ENCODE measurements around the gene NSD2.
"Not testable (repeated sequence)": the region's sequence is repeated elsewhere in the genome, so short reads cannot be mapped to it uniquely, and the experiment has no call there.

The NSD2 gene

DNA sequence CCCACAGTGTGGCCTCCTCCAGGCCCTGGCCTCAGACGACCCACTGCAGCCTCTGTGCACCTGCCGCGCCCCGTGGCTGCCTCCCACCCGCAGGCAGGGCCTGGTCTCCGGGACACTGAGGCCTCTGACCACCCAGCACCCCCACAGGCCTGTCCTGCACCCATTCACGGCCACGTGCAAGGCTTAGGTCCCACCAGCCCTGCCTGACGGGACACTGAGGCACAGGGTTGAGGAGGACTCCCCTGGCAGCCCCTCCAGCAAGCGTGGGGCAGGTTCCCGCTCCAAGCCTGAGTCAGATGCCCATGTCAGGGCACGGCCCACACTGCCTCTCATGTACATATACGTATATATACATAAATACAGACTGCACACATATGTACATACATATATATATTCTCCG, 114.1 kb downstream of the NSD2 start:
- no peak for DNase-seq (ENCODE audit: low read depth, low spot score)

- no peak for DNase-seq (ENCODE audit: low read depth, low spot score)
Observed at GRCh38 chr4:1985780-1986577, 114.8 kb downstream of the NSD2 start.

DNA sequence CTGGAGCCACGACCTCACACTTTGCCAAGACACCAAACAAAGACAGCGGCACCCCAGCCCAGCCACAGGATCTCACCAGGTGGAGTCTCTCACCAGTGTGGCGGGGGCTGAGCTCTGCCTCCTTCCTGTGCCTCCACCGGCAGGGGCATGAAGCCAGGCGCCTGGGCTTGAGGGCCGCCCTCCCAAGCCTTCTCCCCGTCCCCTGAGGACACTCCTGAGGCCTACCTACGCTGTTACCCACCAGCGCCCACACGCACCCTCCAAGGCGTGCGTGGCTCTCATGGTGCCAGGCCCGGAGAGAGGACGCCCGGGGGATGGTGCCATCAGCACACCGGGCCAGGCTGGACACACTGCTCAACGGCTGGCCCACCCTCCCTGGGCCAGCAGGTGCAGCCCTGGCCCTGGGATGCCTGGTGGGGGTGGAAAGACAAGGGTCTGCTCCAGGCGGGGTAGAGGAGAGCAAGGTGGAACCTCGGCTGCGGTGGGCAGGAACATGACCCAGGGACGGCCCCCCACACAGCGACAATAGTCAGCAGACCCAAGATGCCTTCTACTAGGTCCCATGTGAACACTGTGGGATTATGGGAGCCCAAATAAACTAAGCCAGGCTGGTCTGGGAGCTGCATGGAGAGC, 115.5 kb downstream of the NSD2 start:
- no peak for DNase-seq (ENCODE audit: low read depth, low spot score)

DNA sequence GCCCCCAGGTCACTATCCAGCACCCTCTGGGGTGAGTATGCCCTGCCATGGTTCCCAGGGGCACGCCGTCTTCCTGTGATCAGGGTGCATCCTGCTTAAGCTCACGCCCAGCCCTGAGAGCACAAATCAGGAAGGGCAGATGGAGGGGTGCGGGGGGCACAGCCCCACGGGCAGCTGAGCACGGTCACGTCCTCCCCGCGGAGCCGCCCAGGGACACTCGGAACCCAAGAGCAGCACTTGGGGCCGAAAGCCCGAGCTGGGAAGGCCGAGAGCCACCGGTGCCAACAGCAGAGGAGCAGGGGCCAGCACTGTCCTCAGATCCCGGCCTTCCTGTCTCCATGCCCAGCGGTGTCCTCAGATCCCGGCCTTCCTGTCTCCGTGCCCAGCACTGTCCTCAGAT, 116.1 kb downstream of the NSD2 start:
- no peak for DNase-seq (ENCODE audit: low read depth, low spot score)

GRCh38 chr4:1987721-1988326, 116.6 kb downstream of the NSD2 start:
- no peak for DNase-seq (ENCODE audit: low read depth, low spot score)

- no peak for DNase-seq (ENCODE audit: low read depth, low spot score)
Observed at GRCh38 chr4:1988327-1988724, 117.1 kb downstream of the NSD2 start.

GRCh38 chr4:1989533-1990347, 118.5 kb downstream of the NSD2 start:
- DNase-seq (ENCODE audit: low read depth, low spot score), result no peak

GRCh38 chr4:1990348-1990645, 119.1 kb downstream of the NSD2 start:
- no peak for DNase-seq (ENCODE audit: low read depth, low spot score)

DNA sequence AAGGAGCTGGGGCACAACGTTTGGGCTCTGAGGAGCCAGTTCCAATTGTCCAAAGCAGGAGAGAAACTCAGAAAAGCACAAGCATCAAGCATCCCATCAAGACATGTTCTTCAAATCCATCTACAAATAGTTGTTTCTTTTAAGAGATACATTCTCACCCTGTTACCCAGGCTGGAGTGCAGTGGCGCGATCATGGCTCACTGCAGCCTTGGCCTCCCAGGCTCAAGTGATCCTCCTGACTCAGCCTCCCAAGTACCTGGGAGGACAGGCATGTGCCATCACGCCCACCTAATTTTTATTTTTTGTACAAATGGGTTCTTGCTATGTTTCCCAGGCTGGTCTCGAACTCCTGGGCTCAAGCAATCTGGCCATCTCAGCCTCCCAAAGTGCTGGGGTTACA, 119.5 kb downstream of the NSD2 start:
- no peak for DNase-seq (ENCODE audit: low read depth, low spot score)

DNA sequence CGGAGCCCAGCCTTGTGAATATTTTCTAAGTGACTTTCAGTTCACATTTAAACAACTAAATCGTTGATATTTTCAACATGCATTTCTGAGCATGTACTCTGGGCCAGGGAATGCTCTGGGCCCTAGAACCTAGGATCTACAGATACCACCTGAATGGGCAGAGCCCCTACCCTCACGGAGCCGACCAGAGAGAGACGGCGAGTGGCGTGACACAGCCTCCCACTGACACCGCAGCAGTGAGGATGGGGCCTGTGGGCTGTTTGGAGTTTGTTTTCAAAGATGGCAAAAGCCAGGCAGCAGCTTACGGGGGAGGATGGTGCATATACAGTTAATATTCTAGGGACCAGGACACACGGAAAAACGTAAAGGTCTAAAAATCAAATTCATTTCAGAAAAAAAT, 119.9 kb downstream of the NSD2 start:
- no peak for DNase-seq (ENCODE audit: low read depth, low spot score)

DNA sequence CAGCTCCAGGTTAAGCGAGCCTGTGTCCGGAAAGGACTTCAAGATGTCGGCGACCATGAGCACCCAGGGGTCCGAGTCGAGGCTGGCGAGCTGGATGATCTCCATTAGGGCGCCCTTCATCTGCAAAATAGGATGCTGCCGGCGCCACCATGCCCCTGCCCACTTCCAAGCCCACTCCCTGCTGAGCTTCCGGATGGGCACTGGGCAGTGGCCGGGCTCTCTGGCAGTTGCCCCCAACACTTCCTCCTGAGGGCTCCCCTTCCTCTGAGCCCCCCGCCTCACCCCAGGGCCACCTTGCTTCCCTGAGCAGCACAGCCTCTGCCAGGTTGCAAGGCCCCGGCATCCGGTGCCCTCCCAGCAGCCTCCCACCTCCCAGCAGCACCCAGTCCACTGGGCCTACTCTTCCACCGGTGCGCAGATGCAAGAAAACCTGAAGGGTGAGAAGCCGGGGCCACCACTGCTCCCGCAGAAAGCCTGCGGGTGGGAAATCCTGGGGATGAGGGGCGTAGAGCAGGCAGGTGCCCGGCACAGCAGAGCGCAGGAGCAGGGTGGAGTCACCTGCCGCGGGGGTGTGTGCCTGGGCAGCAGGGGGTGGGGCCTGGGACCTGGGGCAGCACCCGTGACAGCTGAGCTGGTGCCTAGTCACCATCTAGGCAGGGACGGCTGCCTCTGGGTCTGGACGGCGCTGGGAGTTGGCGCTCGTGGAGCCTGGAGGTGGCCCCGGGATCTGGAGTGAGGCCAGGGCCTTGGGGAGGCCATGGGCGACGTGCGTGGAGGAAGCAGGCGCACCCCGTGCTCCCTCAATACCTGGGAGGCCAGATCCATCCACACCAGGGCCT, 120.6 kb downstream of the NSD2 start:
- DNase-seq (ENCODE audit: low read depth, low spot score), result no peak

- DNase-seq (ENCODE audit: low read depth, low spot score), result no peak
Observed at GRCh38 chr4:1992468-1993168, 121.4 kb downstream of the NSD2 start.

DNA sequence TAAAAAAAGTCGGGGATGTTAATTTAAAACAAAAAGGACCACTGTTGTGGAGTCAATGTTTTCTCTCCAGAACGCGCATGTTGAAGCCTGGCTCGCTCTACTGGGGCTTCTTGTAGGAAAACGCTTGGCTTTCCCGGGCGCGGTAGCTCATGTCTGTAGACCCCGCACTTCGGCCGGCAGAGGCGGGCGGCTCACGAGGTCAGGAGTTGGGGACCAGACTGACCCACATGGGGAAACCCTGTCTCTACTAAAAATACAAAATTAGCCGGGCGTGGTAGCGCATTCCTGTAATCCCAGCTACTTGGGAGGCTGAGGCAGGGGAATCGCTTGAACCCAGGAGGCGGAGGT, 122.0 kb downstream of the NSD2 start:
- no peak for DNase-seq (ENCODE audit: low read depth, low spot score)

GRCh38 chr4:1993718-1994516, 122.7 kb downstream of the NSD2 start:
- not testable (repeated sequence) for DNase-seq (ENCODE audit: low read depth, low spot score)

DNA sequence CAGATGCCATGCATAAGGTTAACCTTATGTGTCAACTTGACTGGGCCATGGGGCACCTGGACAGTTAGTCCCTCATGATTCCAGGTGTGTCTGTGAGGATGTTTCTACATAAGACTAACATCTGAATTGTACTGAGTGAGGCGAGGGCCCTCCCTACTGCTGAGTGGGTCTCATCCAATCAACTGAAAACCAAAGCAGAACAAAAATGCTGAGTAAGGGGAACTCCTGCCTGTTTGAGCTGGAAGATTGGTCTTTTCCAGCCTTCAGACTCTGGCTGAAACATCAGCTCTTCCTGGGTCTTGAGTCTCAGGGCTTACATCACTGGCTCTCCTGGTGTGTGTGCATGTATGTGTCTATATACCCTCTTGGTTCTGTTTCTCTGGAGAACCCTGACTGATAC, 123.7 kb downstream of the NSD2 start:
- no peak for DNase-seq (ENCODE audit: low read depth, low spot score)

DNA sequence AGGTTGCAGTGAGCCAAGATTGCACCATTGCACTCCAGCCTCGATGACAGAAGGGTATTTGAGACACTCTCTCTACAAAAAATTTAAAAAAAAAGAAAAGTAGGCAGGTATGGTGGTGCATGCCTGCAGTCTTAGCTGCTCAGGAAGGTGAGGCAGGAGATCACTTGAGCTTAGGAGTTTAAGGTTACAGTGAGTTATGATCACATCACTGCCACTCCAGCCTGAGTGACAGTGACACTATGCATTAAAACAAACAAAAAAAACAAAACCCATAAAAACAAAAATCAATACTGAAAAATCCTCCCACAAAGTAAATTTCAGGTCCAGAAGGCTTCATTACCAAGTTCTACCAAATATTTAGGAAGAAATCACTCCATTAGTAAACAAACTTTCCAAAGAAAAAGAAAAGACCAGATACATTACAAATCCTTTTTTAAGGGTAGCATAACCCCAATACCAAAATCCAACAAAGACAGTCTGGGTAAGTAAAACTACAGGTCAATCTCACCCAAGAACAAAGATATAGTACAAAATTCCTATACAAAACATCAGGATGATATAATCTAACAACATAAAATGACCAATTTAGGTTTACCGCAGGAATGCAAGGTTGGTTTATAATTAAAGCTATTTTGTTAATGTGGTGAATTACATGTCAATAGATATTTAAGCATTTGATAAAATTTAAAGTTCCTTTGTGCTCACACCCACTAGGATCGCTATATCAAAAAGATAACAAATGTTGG, 125.8 kb downstream of the NSD2 start:
- no peak for DNase-seq (ENCODE audit: low read depth, low spot score)

DNA sequence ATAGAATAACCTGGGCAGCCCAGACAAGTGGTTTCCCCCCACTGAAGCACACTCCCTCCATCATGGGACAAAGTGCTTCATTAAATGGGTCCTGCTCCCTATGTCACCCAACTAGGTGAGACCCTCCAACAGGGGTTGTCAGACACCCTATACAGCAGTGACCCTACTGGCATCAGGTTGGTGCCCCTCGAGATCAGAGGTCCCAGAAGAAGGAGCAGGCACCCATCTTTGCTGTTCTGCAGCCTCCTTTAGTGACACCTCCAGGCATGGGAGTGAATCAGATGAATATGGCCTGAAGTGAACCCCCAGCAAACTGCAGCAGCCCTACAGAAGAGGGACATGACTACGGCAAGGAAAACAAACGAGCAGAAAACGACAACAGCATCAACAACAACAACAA, 126.5 kb downstream of the NSD2 start:
- DNase-seq (ENCODE audit: low read depth, low spot score), result no peak

DNA sequence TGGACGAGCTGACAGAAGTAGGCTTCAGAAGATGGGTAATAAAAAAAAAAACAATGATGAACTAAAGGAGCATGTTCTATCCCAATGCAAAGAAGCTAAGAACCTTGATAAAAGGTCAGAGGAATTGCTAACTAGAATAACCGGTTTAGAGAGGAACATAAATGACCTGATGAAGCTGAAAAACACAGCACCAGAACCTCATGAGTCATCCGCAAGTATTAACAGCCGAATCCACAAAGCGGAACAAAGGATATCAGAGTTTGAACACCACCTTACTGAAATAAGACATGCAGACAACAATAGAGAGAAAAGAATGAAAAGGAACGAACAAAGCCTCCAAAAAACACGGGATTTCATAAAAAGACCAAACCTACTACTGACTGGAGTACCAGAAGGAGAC, 127.1 kb downstream of the NSD2 start:
- DNase-seq (ENCODE audit: low read depth, low spot score), result no peak

- DNase-seq (ENCODE audit: low read depth, low spot score), result not testable (repeated sequence)
Observed at GRCh38 chr4:1999308-1999707, 128.1 kb downstream of the NSD2 start.

Measured in smooth muscle cell of the brain vasculature (primary cell).